GM18517 (cell line): ENCODE data around the gene COX19.

ENCODE experiments used
- ATAC-seq: cut with Tn5 transposase; IDR thresholded peaks from one replicate; pipeline ENCODE4 v1.9.1; 2021; ENCODE audit warnings: mild to moderate bottlenecking, moderate library complexity; ENCODE audit not compliant: unreplicated experiment

The COX19 gene

GRCh38 chr7:917255-918117 lies 57.9 kb downstream of the COX19 start:
- no peak for ATAC-seq

GRCh38 chr7:916291-916941 lies 58.9 kb downstream of the COX19 start:
- no peak for ATAC-seq
